HepG2 (cell line): ENCODE measurements around the gene SYNPO2L.

Source experiments
- CTCF ChIP-seq: sonication (generic); formaldehyde crosslinking; IDR thresholded peaks from 2 replicates; pipeline ENCODE4 v1.5.0; 2020; ENCODE audit warnings: mild to moderate bottlenecking, missing genetic modification reagents, moderate library complexity
- EP300 ChIP-seq, 3 experiments: sonication (generic) in 1 of 3; formaldehyde crosslinking in 1 of 3; IDR thresholded peaks; 2 replicates each; pipeline versions ENCODE4 v1.5.1 to v1.6.1; 2011 to 2020; ENCODE audit warnings: low read depth in 2 of 3, low read length in 2 of 3, borderline replicate concordance in 1 of 3, improper control_type of control experiment in 1 of 3, mild to moderate bottlenecking in 1 of 3, missing genetic modification reagents in 1 of 3, moderate library complexity in 1 of 3
- PHF5A ChIP-seq: IDR thresholded peaks from one replicate; pipeline ENCODE4 v1.6.1; 2018; ENCODE audit warnings: low read depth, missing genetic modification reagents; ENCODE audit not compliant: unreplicated experiment
- REST ChIP-seq, 2 experiments: IDR thresholded peaks; 2 replicates each; pipeline ENCODE4 v1.6.1; 2011 to 2012; ENCODE audit warnings: low read length in 2 of 2, borderline replicate concordance in 1 of 2, low read depth in 1 of 2, mild to moderate bottlenecking in 1 of 2, moderate library complexity in 1 of 2
- SUZ12 ChIP-seq: fragments of 150-350 bp; IDR thresholded peaks from 2 replicates; pipeline ENCODE4 v1.6.1; 2014; ENCODE audit warnings: low read depth, low read length
- ZNF160 ChIP-seq: sonication (generic); formaldehyde crosslinking; IDR thresholded peaks from 2 replicates; pipeline ENCODE4 v1.8.0; 2022; ENCODE audit warnings: mild to moderate bottlenecking, inconsistent platforms, missing genetic modification reagents
- TF ChIP-seq, protein P1 (sequence below): sonication (generic); formaldehyde crosslinking; IDR thresholded peaks from 2 replicates; pipeline ENCODE4 v1.4.0; 2020; ENCODE audit warnings: missing genetic modification reagents, borderline replicate concordance

- TF ChIP-seq ZNF160 (CRISPR knock-in tag) (no peak), EP300 (IDR thresholded peaks at IDR 0.05; ENCODE audit: low read depth in 2 of 2, low read length in 2 of 2) (no peak), EP300 (CRISPR knock-in tag; IDR thresholded peaks at IDR 0.05; ENCODE audit: borderline replicate concordance) (no peak), CTCF (no peak), REST (IDR thresholded peaks at IDR 0.05; ENCODE audit: borderline replicate concordance in 1 of 2, low read depth in 1 of 2, low read length in 2 of 2) (no peak), SUZ12 (no peak), PHF5A (no peak)
- TF ChIP-seq, protein P1, sequence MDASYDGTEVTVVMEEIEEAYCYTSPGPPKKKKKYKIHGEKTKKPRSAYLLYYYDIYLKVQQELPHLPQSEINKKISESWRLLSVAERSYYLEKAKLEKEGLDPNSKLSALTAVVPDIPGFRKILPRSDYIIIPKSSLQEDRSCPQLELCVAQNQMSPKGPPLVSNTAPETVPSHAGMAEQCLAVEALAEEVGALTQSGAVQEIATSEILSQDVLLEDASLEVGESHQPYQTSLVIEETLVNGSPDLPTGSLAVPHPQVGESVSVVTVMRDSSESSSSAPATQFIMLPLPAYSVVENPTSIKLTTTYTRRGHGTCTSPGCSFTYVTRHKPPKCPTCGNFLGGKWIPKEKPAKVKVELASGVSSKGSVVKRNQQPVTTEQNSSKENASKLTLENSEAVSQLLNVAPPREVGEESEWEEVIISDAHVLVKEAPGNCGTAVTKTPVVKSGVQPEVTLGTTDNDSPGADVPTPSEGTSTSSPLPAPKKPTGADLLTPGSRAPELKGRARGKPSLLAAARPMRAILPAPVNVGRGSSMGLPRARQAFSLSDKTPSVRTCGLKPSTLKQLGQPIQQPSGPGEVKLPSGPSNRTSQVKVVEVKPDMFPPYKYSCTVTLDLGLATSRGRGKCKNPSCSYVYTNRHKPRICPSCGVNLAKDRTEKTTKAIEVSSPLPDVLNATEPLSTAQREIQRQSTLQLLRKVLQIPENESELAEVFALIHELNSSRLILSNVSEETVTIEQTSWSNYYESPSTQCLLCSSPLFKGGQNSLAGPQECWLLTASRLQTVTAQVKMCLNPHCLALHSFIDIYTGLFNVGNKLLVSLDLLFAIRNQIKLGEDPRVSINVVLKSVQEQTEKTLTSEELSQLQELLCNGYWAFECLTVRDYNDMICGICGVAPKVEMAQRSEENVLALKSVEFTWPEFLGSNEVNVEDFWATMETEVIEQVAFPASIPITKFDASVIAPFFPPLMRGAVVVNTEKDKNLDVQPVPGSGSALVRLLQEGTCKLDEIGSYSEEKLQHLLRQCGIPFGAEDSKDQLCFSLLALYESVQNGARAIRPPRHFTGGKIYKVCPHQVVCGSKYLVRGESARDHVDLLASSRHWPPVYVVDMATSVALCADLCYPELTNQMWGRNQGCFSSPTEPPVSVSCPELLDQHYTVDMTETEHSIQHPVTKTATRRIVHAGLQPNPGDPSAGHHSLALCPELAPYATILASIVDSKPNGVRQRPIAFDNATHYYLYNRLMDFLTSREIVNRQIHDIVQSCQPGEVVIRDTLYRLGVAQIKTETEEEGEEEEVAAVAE (CRISPR knock-in tag) = no peak
These were observed 8.5 kb downstream of the SYNPO2L start for GRCh38 chr10:73647211-73647874.
